ENCODE measurements around the gene SRRD. TPM values are rescaled to one million over a fixed set of nuclear protein-coding genes. Genes with fewer than 3 reads are reported as not detected.

Gene SRRD
- total and polyA plus RNA-seq, 2 of the 13 experiments (the other 11 are each of a cell fraction or from before 2014, with no cell fraction given), result 22.8 to 36.6 TPM

DNA sequence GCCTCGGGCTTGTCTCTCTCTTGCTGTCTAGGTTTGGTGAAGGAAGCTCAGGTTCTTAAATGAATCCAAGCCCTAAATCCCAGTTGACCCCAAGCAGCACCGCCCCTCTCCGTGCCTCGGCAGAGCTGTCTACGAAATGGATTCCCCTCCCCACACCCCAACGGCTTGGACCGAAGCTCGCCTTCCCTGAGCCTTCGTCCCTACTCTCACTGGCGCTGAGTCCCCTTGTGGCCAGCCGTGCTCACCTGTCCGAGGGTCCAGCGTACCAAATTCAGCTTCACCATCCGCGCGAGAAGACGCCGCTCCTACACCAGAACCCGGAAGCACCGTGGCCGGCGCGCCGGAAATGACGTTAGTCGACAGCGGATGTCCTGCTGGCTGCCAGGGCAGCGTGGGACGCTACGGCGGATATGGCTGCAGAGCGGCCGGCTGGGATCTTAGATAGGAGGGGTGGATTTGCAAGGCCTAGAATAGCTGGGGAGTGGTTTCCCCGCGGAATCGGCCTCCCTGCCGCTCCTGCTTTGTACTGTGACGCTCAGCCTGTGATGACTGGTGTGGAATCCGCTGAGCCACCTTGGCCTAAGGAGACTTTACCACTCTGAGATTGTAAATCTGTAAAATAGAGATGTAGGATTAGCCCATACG lies 28.6 kb downstream of the SRRD start, which contains the start of gene TFIP11 (continued):
- TF ChIP-seq SPEN (CRISPR knock-in tag; IDR thresholded peaks at IDR 0.05; ENCODE audit: low read depth) (peak; percentile 96), ZSCAN29 (CRISPR knock-in tag; conservative IDR thresholded peaks at IDR 0.05) (0 out of 2 replicates have a peak, but pooled peaks have one; percentile 71), ZNF547 (CRISPR knock-in tag; IDR thresholded peaks at IDR 0.05) (peak; percentile 79; the same call in 1 of the 2 replicates), ZNF337 (CRISPR knock-in tag; IDR thresholded peaks at IDR 0.05; ENCODE audit: borderline replicate concordance, low read depth) (0 out of 2 replicates have a peak, but pooled peaks have one; percentile 75), ZBTB8A (CRISPR knock-in tag; IDR thresholded peaks at IDR 0.05; ENCODE audit: borderline replicate concordance, low read depth) (peak; percentile 82; the same call in 1 of the 2 replicates), ZNF33B (CRISPR knock-in tag; IDR thresholded peaks at IDR 0.05) (0 out of 2 replicates have a peak, but pooled peaks have one; percentile 60), ZNF484 (CRISPR knock-in tag; IDR thresholded peaks at IDR 0.05; ENCODE audit: borderline replicate concordance, low read depth) (no peak), PAX8 (CRISPR knock-in tag; IDR thresholded peaks at IDR 0.05; ENCODE audit: borderline replicate concordance) (no peak), ZNF441 (CRISPR knock-in tag; IDR thresholded peaks at IDR 0.05; ENCODE audit: borderline replicate concordance) (0 out of 2 replicates have a peak, but pooled peaks have one; percentile 26), ZNF264 (CRISPR knock-in tag; IDR thresholded peaks at IDR 0.05) (0 out of 2 replicates have a peak, but pooled peaks have one; percentile 55), TBX3 (IDR thresholded peaks at IDR 0.05; ENCODE audit: borderline replicate concordance) (no peak), HMG20B (CRISPR knock-in tag; conservative IDR thresholded peaks at IDR 0.05) (no peak; the same call in 1 of the 2 replicates), ZNF225 (CRISPR knock-in tag; IDR thresholded peaks at IDR 0.05) (0 out of 2 replicates have a peak, but pooled peaks have one; percentile 43), TOE1 (CRISPR knock-in tag; IDR thresholded peaks at IDR 0.05) (no peak), RFX3 (CRISPR knock-in tag; IDR thresholded peaks at IDR 0.05) (peak; percentile 90), NRL (CRISPR knock-in tag; IDR thresholded peaks at IDR 0.05; ENCODE audit: borderline replicate concordance) (peak; percentile 93)
- TF ChIP-seq, protein P1, sequence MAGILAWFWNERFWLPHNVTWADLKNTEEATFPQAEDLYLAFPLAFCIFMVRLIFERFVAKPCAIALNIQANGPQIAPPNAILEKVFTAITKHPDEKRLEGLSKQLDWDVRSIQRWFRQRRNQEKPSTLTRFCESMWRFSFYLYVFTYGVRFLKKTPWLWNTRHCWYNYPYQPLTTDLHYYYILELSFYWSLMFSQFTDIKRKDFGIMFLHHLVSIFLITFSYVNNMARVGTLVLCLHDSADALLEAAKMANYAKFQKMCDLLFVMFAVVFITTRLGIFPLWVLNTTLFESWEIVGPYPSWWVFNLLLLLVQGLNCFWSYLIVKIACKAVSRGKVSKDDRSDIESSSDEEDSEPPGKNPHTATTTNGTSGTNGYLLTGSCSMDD (CRISPR knock-in tag; IDR thresholded peaks at IDR 0.05), result no peak
- TF ChIP-seq, protein P2, sequence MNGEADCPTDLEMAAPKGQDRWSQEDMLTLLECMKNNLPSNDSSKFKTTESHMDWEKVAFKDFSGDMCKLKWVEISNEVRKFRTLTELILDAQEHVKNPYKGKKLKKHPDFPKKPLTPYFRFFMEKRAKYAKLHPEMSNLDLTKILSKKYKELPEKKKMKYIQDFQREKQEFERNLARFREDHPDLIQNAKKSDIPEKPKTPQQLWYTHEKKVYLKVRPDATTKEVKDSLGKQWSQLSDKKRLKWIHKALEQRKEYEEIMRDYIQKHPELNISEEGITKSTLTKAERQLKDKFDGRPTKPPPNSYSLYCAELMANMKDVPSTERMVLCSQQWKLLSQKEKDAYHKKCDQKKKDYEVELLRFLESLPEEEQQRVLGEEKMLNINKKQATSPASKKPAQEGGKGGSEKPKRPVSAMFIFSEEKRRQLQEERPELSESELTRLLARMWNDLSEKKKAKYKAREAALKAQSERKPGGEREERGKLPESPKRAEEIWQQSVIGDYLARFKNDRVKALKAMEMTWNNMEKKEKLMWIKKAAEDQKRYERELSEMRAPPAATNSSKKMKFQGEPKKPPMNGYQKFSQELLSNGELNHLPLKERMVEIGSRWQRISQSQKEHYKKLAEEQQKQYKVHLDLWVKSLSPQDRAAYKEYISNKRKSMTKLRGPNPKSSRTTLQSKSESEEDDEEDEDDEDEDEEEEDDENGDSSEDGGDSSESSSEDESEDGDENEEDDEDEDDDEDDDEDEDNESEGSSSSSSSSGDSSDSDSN (CRISPR knock-in tag; IDR thresholded peaks at IDR 0.05), result peak; percentile 71
- TF ChIP-seq, protein P3, sequence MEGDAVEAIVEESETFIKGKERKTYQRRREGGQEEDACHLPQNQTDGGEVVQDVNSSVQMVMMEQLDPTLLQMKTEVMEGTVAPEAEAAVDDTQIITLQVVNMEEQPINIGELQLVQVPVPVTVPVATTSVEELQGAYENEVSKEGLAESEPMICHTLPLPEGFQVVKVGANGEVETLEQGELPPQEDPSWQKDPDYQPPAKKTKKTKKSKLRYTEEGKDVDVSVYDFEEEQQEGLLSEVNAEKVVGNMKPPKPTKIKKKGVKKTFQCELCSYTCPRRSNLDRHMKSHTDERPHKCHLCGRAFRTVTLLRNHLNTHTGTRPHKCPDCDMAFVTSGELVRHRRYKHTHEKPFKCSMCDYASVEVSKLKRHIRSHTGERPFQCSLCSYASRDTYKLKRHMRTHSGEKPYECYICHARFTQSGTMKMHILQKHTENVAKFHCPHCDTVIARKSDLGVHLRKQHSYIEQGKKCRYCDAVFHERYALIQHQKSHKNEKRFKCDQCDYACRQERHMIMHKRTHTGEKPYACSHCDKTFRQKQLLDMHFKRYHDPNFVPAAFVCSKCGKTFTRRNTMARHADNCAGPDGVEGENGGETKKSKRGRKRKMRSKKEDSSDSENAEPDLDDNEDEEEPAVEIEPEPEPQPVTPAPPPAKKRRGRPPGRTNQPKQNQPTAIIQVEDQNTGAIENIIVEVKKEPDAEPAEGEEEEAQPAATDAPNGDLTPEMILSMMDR (CRISPR knock-in tag; IDR thresholded peaks at IDR 0.05), result peak; percentile 75
- TF ChIP-seq, protein P4, sequence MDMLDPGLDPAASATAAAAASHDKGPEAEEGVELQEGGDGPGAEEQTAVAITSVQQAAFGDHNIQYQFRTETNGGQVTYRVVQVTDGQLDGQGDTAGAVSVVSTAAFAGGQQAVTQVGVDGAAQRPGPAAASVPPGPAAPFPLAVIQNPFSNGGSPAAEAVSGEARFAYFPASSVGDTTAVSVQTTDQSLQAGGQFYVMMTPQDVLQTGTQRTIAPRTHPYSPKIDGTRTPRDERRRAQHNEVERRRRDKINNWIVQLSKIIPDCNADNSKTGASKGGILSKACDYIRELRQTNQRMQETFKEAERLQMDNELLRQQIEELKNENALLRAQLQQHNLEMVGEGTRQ (IDR thresholded peaks at IDR 0.05; ENCODE audit: low read depth, low read length), result no peak
- TF ChIP-seq, protein P4 (CRISPR knock-in tag; IDR thresholded peaks at IDR 0.05; ENCODE audit: borderline replicate concordance), result peak; percentile 20; the same call in 1 of the 2 replicates
